Fibroblast of the aortic adventitia (primary cell): ENCODE results near the gene DHRS7. TPM values are rescaled to one million over a fixed set of nuclear protein-coding genes. Genes with fewer than 3 reads are reported as not detected.
A peak's percentile ranks its signal among the peaks of the same experiment; 100 is the strongest.

Experiments used
- DNase-seq: peaks from one replicate; pipeline ENCODE4 v3.0.0-alpha.2; 2010; ENCODE audit warnings: low read depth
- H3K4me3 ChIP-seq: 2 replicates; pipeline ENCODE4 v1.5.1; 2011; ENCODE audit warnings: low read depth, mild to moderate bottlenecking, control low read depth, low read length, moderate library complexity
- CTCF ChIP-seq: IDR thresholded peaks from 2 replicates; pipeline ENCODE4 v1.5.1; 2011; ENCODE audit warnings: mild to moderate bottlenecking, low read length, control low read depth, inconsistent platforms; ENCODE audit not compliant: insufficient read depth
- total RNA-seq: library from RNA; depleted of rRNA; stranded (reverse); fragments of >200 nt; gene quantifications from 2 replicates; pipeline ENCODE4 v1.2.3, GENCODE V29; 2012; ENCODE audit warnings: low replicate concordance

The DHRS7 gene
- total RNA-seq, 1 donor, result 37.5 TPM

DNA sequence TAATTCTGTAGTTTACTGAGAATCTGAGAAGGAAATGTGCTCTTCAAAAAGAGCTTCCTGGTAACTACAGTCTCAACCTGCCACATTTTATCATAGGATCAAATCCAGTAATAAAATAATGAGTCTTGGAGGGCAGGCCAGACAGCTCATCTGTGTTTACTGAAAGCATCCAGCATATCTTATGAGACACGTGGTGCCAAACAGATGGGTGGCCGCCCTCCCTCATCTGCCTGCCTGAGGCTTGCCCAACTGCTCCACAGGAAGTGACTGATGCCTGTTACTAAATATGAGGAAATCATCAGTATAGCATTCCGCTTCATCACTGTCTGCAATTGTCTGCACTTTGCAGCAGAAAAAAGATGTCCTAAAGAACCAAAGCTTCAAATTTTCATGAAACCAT is 13.5 kb downstream of the DHRS7 start:
- H3K4me3 ChIP-seq, result no peak overlapping the region
- peak; percentile 72 for DNase-seq

DNA sequence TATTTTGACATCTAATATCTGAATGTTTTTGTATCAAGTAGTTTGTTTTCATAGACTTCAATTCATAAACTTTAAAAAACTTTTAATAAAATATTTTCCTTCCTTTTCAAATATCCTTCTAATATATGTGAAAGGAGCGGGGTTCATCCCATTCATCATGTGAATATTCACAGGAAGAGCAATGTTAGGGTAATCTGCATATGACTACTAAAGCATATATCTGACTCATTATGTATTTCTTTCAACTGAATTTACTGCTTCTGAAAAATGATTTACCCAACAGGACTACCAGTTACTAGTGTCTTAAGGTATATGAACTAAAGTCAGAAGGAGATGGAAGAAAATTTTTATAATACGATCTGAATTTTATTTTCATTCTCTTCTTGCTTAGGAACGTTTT is 30.5 kb downstream of the DHRS7 start:
- DNase-seq, result no peak
- H3K4me3 ChIP-seq, result no peak overlapping the region
- TF ChIP-seq CTCF, result no peak

More for the DNA sequence above, 13.5 kb downstream of the DHRS7 start:
- TF ChIP-seq CTCF, result no peak

- H3K4me3 ChIP-seq, result no peak overlapping the region
- TF ChIP-seq CTCF, result no peak
- DNase-seq, result no peak
These were observed 31.7 kb downstream of the DHRS7 start for GRCh38 chr14:60133487-60133886.

DNA sequence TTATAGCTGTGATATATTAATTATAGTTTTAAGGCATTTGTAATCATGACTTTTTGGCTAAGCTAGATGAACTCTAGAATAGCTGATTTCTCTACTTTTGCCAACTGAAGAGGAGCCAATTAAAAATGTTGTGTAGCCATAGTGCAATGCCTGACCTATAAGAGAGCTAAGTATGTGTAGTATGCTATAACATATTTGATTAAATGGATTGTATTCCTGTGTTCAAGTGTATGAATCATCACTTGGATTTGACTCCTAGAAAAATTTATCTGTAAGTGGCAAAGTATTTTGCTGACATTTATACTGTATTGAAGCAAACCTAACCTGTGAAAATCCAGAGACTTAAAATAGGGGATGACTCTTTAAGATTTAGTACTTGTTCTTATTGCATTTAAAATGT is 39.3 kb downstream of the DHRS7 start:
- H3K4me3 ChIP-seq, result no peak overlapping the region
- no peak for TF ChIP-seq CTCF
- DNase-seq, result peak; percentile 27

DNA sequence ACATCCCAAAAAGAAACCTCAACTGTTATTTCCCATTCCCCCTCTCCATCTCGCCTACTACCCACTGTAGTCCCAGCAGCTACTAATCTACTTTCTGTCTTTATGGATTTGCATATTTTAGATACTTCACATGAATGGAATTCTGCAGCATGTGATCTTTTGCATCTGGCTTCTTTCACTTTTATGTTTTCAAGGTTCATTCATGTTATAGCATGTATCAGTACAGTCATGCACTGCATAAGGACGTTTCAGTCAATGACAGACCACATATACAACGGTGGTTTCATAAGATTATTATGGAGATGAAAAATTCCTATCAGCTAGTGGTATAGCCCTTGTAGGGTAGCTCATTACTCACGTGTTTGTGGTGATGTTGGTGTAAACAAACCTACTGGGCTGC is 49.0 kb downstream of the DHRS7 start:
- H3K4me3 ChIP-seq, result no peak overlapping the region
- TF ChIP-seq CTCF, result no peak
- peak; percentile 12 for DNase-seq

DNA sequence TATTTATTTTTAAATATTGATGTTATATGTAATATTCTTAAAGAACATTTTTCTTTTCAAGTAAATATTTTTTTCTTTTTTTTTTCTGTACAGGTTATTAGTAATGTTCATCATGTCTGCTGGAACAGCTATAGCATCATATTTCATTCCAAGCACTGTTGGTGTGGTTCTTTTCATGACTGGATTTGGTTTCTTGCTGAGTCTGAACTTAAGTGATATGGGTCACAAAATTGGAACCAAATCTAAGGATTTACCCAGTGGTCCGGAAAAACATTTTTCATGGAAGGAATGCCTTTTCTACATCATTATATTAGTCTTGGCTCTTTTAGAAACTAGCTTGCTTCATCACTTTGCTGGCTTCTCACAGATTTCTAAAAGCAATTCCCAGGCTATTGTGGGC is 50.3 kb downstream of the DHRS7 start:
- no peak overlapping the region for H3K4me3 ChIP-seq
- no peak for TF ChIP-seq CTCF
- peak; percentile 49 for DNase-seq

DNA sequence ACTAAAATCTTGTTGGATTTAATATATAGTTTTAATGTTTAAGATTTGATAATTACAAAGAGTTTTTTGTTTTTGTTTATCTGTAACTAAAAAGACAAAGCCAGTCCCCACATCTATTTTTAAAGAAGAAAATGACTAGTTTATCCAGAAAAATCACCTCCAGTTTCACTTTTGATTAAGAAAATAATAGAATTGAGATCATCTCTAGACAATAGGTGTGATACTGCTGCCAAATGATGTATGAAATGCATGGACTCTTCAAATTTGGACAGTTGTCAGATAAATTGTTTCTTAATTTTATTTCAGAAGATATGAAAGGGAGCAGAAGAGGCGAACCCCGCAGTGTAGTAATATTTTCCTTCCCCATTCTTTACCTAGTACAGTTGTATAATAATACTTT is 53.5 kb downstream of the DHRS7 start:
- no peak for TF ChIP-seq CTCF
- H3K4me3 ChIP-seq, result no peak overlapping the region
- DNase-seq, result no peak
